Measurements from ENCODE around the gene KDM4C. TPM values are rescaled to one million over a fixed set of nuclear protein-coding genes. Genes with fewer than 3 reads are reported as not detected.

KDM4C gene
- total and polyA plus RNA-seq, 2 of the 8 experiments (the other 6 are each of a cell fraction or from before 2014, with no cell fraction given): 13.0 to 26.1 TPM

DNA sequence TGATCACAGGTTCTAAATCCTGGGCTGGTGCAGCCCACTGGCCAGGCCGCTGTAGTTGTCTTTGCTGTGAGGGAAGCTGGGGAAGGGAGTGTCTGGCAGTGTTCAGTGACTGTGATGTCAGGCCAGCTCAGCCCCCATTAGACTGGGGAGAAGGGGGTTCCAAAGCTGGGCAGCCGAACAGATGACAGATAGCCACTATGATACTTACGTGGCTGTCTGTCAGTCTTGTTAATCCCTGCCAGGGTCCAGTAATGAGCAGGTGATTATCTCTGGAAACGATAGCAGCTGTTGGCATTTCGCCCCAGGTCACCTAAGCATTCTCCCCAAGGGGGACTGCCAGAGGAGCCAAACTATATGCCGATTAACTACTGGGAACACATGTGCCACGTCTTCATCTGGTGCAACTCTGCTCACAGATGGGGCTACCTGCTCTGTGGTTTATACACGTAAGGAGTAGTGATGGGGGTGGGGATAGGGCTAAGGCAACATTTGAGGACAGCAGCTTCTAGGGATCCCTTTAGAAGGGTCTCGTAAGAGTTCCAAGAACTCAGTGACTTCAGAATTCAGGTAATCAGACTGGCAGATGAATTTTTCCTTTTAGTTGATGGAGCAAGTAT lies 396.3 kb downstream of the KDM4C start (continued):
- TF ChIP-seq, protein P1, sequence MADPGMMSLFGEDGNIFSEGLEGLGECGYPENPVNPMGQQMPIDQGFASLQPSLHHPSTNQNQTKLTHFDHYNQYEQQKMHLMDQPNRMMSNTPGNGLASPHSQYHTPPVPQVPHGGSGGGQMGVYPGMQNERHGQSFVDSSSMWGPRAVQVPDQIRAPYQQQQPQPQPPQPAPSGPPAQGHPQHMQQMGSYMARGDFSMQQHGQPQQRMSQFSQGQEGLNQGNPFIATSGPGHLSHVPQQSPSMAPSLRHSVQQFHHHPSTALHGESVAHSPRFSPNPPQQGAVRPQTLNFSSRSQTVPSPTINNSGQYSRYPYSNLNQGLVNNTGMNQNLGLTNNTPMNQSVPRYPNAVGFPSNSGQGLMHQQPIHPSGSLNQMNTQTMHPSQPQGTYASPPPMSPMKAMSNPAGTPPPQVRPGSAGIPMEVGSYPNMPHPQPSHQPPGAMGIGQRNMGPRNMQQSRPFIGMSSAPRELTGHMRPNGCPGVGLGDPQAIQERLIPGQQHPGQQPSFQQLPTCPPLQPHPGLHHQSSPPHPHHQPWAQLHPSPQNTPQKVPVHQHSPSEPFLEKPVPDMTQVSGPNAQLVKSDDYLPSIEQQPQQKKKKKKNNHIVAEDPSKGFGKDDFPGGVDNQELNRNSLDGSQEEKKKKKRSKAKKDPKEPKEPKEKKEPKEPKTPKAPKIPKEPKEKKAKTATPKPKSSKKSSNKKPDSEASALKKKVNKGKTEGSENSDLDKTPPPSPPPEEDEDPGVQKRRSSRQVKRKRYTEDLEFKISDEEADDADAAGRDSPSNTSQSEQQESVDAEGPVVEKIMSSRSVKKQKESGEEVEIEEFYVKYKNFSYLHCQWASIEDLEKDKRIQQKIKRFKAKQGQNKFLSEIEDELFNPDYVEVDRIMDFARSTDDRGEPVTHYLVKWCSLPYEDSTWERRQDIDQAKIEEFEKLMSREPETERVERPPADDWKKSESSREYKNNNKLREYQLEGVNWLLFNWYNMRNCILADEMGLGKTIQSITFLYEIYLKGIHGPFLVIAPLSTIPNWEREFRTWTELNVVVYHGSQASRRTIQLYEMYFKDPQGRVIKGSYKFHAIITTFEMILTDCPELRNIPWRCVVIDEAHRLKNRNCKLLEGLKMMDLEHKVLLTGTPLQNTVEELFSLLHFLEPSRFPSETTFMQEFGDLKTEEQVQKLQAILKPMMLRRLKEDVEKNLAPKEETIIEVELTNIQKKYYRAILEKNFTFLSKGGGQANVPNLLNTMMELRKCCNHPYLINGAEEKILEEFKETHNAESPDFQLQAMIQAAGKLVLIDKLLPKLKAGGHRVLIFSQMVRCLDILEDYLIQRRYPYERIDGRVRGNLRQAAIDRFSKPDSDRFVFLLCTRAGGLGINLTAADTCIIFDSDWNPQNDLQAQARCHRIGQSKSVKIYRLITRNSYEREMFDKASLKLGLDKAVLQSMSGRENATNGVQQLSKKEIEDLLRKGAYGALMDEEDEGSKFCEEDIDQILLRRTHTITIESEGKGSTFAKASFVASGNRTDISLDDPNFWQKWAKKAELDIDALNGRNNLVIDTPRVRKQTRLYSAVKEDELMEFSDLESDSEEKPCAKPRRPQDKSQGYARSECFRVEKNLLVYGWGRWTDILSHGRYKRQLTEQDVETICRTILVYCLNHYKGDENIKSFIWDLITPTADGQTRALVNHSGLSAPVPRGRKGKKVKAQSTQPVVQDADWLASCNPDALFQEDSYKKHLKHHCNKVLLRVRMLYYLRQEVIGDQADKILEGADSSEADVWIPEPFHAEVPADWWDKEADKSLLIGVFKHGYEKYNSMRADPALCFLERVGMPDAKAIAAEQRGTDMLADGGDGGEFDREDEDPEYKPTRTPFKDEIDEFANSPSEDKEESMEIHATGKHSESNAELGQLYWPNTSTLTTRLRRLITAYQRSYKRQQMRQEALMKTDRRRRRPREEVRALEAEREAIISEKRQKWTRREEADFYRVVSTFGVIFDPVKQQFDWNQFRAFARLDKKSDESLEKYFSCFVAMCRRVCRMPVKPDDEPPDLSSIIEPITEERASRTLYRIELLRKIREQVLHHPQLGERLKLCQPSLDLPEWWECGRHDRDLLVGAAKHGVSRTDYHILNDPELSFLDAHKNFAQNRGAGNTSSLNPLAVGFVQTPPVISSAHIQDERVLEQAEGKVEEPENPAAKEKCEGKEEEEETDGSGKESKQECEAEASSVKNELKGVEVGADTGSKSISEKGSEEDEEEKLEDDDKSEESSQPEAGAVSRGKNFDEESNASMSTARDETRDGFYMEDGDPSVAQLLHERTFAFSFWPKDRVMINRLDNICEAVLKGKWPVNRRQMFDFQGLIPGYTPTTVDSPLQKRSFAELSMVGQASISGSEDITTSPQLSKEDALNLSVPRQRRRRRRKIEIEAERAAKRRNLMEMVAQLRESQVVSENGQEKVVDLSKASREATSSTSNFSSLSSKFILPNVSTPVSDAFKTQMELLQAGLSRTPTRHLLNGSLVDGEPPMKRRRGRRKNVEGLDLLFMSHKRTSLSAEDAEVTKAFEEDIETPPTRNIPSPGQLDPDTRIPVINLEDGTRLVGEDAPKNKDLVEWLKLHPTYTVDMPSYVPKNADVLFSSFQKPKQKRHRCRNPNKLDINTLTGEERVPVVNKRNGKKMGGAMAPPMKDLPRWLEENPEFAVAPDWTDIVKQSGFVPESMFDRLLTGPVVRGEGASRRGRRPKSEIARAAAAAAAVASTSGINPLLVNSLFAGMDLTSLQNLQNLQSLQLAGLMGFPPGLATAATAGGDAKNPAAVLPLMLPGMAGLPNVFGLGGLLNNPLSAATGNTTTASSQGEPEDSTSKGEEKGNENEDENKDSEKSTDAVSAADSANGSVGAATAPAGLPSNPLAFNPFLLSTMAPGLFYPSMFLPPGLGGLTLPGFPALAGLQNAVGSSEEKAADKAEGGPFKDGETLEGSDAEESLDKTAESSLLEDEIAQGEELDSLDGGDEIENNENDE (IDR thresholded peaks at IDR 0.05; ENCODE audit: insufficient replicate concordance, low read length): no peak

Data from H1 (cell line).